GM12864 (cell line): Measurements from ENCODE around the gene DISP2.

ENCODE experiments used
- DNase-seq: peaks from one replicate; pipeline ENCODE4 v3.0.0-alpha.2; 2011; ENCODE audit warnings: low read depth
- H3K4me3 ChIP-seq: 2 replicates; pipeline ENCODE4 v1.5.1; 2011; ENCODE audit warnings: mild to moderate bottlenecking, low read depth, low read length, control low read depth
- TF ChIP-seq, protein P1 (sequence below): IDR thresholded peaks from 2 replicates; pipeline ENCODE4 v1.5.1; 2011; ENCODE audit warnings: low read depth, mild to moderate bottlenecking, moderate library complexity, low read length, control low read depth, inconsistent platforms; ENCODE audit errors: missing control alignments

The DISP2 gene

DNA sequence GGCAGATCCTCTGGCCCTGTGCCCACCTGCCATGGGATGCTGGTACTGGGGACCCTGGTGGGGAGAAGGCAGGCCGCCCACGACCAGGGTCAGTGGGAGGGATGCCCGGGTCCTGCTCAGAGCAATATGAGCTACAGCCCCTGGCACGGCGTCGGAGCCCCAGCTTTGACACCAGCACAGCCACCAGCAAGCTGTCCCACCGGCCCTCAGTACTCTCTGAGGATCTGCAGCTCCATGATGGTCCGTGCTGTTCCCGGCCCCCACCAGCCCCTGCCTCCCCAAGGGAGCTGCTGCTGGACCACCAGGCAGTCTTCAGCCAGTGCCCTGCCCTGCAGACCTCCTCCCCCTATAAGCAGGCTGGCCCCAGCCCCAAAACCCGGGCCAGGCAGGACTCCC, 11.5 kb downstream of the DISP2 start:
- TF ChIP-seq, protein P1, sequence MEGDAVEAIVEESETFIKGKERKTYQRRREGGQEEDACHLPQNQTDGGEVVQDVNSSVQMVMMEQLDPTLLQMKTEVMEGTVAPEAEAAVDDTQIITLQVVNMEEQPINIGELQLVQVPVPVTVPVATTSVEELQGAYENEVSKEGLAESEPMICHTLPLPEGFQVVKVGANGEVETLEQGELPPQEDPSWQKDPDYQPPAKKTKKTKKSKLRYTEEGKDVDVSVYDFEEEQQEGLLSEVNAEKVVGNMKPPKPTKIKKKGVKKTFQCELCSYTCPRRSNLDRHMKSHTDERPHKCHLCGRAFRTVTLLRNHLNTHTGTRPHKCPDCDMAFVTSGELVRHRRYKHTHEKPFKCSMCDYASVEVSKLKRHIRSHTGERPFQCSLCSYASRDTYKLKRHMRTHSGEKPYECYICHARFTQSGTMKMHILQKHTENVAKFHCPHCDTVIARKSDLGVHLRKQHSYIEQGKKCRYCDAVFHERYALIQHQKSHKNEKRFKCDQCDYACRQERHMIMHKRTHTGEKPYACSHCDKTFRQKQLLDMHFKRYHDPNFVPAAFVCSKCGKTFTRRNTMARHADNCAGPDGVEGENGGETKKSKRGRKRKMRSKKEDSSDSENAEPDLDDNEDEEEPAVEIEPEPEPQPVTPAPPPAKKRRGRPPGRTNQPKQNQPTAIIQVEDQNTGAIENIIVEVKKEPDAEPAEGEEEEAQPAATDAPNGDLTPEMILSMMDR: no peak
- no peak overlapping the region for H3K4me3 ChIP-seq
- DNase-seq: no peak

DNA sequence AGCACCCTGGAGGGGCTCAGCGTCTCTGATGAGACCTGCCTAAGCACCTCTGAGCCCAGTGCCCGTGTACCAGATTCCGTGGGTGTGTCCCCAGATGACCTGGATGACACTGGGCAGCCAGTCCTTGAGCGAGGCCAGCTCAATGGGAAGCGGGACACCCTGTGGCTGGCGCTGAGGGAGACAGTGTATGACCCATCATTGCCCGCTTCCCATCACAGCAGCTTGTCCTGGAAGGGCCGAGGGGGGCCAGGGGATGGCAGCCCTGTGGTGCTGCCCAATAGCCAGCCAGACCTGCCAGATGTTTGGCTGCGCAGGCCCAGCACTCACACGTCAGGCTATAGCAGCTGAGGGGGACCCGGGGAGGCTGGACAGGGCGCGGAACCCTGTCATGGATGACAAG, 12.0 kb downstream of the DISP2 start:
- TF ChIP-seq, protein P1: no peak
- DNase-seq: no peak

DNA sequence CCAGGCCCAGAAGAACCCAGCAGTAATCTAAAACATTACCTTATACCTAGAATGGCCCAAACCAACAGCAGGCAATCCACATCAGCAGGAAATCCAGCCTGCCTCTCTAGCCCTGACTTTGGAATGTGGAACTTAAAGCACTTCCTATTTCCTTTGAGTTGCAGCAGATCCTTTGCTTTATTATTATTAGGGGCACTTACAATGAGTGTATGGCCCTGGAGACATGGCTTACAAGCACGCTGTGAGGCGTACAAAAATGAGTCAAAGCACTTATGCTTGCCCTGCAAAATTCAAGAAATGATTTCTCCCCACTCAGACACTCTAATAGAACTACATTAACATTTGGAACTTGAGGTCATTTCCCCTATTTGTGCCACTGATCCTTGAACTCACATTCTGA, 15.0 kb downstream of the DISP2 start:
- H3K4me3 ChIP-seq: no peak overlapping the region
- DNase-seq: no peak
- TF ChIP-seq, protein P1: no peak

More for the DNA sequence above, 12.0 kb downstream of the DISP2 start:
- no peak overlapping the region for H3K4me3 ChIP-seq

DNA sequence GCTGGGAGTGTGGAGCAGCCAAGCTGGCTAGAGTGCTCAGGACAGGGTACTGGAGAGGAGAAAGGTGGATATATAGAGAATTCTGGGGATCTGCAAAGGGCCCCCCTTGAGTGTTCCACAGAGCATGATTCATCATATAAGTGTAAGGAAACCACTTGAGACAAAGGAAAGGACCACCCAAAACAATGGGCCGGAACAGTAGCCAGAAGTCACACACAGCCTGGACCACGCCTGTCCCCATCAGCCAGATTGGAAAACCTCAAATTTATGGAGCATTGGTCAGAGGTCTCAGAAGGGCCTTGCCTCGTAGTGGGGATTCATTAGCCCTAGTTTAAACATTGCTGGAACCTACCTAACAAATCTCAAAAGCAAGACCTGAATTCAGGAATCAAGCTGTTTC, 19.6 kb downstream of the DISP2 start:
- H3K4me3 ChIP-seq: no peak overlapping the region
- TF ChIP-seq, protein P1: no peak
- no peak for DNase-seq

DNA sequence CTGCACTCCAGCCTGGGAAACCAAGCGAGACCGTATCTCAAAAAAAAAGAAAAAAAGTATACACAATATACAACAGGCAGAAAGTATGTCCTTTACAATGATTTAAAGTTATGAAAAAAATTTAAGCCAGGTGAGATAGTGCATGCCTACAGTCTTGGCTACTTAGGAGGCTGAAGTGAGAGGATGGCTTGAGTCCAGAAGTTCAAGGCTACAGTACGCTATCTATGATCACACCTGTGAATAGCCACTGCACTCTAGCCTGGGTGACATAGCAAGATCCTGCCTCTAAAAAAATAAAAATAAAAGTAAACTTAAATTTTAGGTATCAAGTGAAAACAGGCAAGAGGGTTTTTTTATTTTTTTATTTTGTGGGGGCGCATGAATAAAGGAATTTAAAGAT, 21.4 kb downstream of the DISP2 start:
- no peak for DNase-seq
- no peak overlapping the region for H3K4me3 ChIP-seq
- TF ChIP-seq, protein P1: no peak

DNA sequence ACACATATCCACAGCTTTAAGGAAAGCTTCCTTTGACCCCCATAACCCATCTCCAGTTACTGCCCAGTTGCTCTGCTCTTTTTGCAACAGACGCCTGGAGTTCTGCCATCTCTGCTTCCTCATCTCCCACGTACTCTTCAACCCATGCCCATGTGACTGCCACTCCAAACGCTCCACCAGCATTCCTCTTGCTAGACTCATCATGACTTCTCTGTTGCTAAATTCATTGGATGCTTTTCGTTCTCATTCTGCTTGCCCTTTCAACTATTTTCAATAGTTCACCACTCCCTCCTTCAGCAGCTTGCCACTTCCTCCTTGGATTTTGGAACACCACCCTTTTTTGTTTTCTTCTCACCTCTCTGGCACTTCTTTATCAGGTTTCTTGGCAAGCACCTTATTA, 21.8 kb downstream of the DISP2 start:
- TF ChIP-seq, protein P1: no peak
- DNase-seq: no peak
- no peak overlapping the region for H3K4me3 ChIP-seq

DNA sequence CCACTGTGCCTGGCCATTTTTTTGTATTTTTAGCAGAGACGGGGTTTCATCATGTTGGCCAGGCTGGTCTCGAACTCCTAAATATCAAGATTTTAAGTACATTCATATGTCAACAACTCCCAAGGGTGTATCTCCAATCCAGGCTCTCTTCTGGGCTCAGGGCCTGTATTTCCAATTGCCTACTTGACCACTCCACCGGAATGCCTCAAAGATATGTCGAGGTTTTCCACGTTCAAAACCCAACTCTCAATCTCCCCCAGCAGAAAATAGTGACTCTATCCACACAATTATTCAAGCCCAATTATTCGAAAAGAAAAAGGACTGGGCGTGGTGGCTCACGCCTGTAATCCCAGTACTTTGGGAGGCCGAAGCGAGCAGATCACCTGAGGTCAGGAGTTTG, 22.6 kb downstream of the DISP2 start:
- TF ChIP-seq, protein P1: no peak
- no peak overlapping the region for H3K4me3 ChIP-seq
- DNase-seq: no peak
